K562 (cell line): ENCODE data around the gene SYCN. TPM values are rescaled to one million over a fixed set of nuclear protein-coding genes. Genes with fewer than 3 reads are reported as not detected.
A peak's percentile ranks its signal among the peaks of the same experiment; 100 is the strongest.

Experiments
- EP400 ChIP-seq: fragments of 450-650 bp; IDR thresholded peaks from 2 replicates; pipeline ENCODE4 v1.6.1; 2017; ENCODE audit warnings: antibody characterized with exemption, mild to moderate bottlenecking, moderate library complexity
- KLF1 ChIP-seq: fragments of 450-650 bp; IDR thresholded peaks from 2 replicates; pipeline ENCODE4 v1.6.1; 2016; ENCODE audit warnings: missing genetic modification characterization, missing compliant biosample characterization
- MED1 ChIP-seq: sonication (generic); formaldehyde crosslinking; IDR thresholded peaks from 2 replicates; pipeline ENCODE4 v1.8.1; 2023; ENCODE audit warnings: missing genetic modification reagents, borderline replicate concordance
- MIER1 ChIP-seq: fragments of 450-650 bp; IDR thresholded peaks from 2 replicates; pipeline ENCODE4 v1.6.1; 2016; ENCODE audit warnings: antibody characterized with exemption, mild to moderate bottlenecking, low read depth
- NELFE ChIP-seq: IDR thresholded peaks from 2 replicates; pipeline ENCODE4 v1.6.1; 2011; ENCODE audit warnings: mild to moderate bottlenecking; ENCODE audit not compliant: insufficient read depth, insufficient read length
- PHTF2 ChIP-seq: fragments of 250-450 bp; sonication (Bioruptor Pico); IDR thresholded peaks from 2 replicates; pipeline ENCODE4 v1.5.0; 2021; ENCODE audit warnings: mild to moderate bottlenecking
- POLR2AphosphoS5 ChIP-seq: IDR thresholded peaks from 2 replicates; pipeline ENCODE4 v1.6.1; 2011; ENCODE audit warnings: mild to moderate bottlenecking, low read depth, low read length, moderate library complexity; ENCODE audit not compliant: control insufficient read depth, insufficient read depth
- SMARCA5 ChIP-seq: fragments of 450-650 bp; IDR thresholded peaks from 2 replicates; pipeline ENCODE4 v1.6.1; 2016
- SNIP1 ChIP-seq: fragments of 450-650 bp; IDR thresholded peaks from 2 replicates; pipeline ENCODE4 v1.7.1; 2017; ENCODE audit warnings: low read depth, mild to moderate bottlenecking
- TEAD4 ChIP-seq, 2 experiments: sonication (generic) in 1 of 2; formaldehyde crosslinking in 1 of 2; IDR thresholded peaks; 2 replicates each; pipeline versions ENCODE4 v1.6.1 to v1.8.0; 2012 to 2022; ENCODE audit warnings: borderline replicate concordance in 1 of 2, inconsistent platforms in 1 of 2, low read length in 1 of 2, mild to moderate bottlenecking in 1 of 2, missing genetic modification reagents in 1 of 2
- THRAP3 ChIP-seq: fragments of 450-650 bp; IDR thresholded peaks from 2 replicates; pipeline ENCODE4 v1.6.1; 2016; ENCODE audit warnings: mild to moderate bottlenecking, inconsistent platforms, borderline replicate concordance
- TRIM24 ChIP-seq, 2 experiments: fragments of 450-650 bp; IDR thresholded peaks; 2 replicates each; pipeline ENCODE4 v1.6.1; 2016
- YY1 ChIP-seq, 3 experiments: IDR thresholded peaks; 2 replicates each; pipeline ENCODE4 v1.6.1; 2011; ENCODE audit warnings: low read length in 2 of 3, mild to moderate bottlenecking in 2 of 3, moderate library complexity in 2 of 3, borderline replicate concordance in 1 of 3, control low read depth in 1 of 3, low read depth in 1 of 3; ENCODE audit not compliant: insufficient read depth in 3 of 3, insufficient replicate concordance in 2 of 3, control insufficient read depth in 1 of 3, insufficient read length in 1 of 3; ENCODE audit errors: extremely low read depth in 1 of 3
- ZBTB7A ChIP-seq: IDR thresholded peaks from 2 replicates; pipeline ENCODE4 v1.6.1; 2011; ENCODE audit warnings: low read depth, mild to moderate bottlenecking, low read length, moderate library complexity, borderline replicate concordance; ENCODE audit not compliant: control insufficient read depth
- ZFPM2 ChIP-seq: fragments of 250-450 bp; sonication (Bioruptor Pico); IDR thresholded peaks from 2 replicates; pipeline ENCODE4 v1.5.1; 2022; ENCODE audit warnings: mild to moderate bottlenecking
- ZNF431 ChIP-seq: sonication (generic); formaldehyde crosslinking; IDR thresholded peaks from 2 replicates; pipeline ENCODE4 v1.8.0; 2022; ENCODE audit warnings: mild to moderate bottlenecking, missing genetic modification reagents
- ZNF584 ChIP-seq: fragments of 200-800 bp; sonication (Bioruptor generic); IDR thresholded peaks from 2 replicates; pipeline ENCODE4 v1.6.1; 2016; ENCODE audit warnings: low read depth, mild to moderate bottlenecking, missing genetic modification characterization, missing compliant biosample characterization
- polyA plus RNA-seq, 8 experiments: library from polyadenylated mRNA; depleted of rRNA in 4 of 8; stranded (reverse) in 5 of 8; unstranded in 3 of 8; fragments of >200 nt; fragmentation: Nextera tagmentation in 2 of 8; fragmentation: Illumina TruSeq in 1 of 8; extraction: Ambion mirVana in 2 of 8; extraction: Trizol in 1 of 8; gene quantifications; 2 replicates each; pipeline versions ENCODE4 v1.2.1 to v1.2.3, GENCODE V29; 2011 to 2014; ENCODE audit warnings: inconsistent platforms in 1 of 8, missing spikeins in 1 of 8
- total RNA-seq, 7 experiments: library from RNA; depleted of rRNA in 6 of 7; stranded (reverse); fragments of >200 nt in 6 of 7; fragmentation: Illumina TruSeq in 2 of 7; extraction: Trizol in 2 of 7; gene quantifications; 2 replicates each; pipeline versions ENCODE4 v1.2.1 to v1.2.3, GENCODE V29; 2011 to 2021; ENCODE audit warnings: low replicate concordance in 1 of 7
- TF ChIP-seq, protein P1 (sequence below), 2 experiments: fragments of 450-650 bp; conservative IDR thresholded peaks; 2 replicates each; pipeline ENCODE4 v1.6.1; 2017; ENCODE audit warnings: mild to moderate bottlenecking in 2 of 2, moderate library complexity in 2 of 2
- TF ChIP-seq, protein P2 (sequence below): fragments of 200-800 bp; sonication (Bioruptor generic); IDR thresholded peaks from 2 replicates; pipeline ENCODE4 v1.6.1; 2017; ENCODE audit warnings: missing genetic modification characterization, missing compliant biosample characterization
- TF ChIP-seq, protein P3 (sequence below): IDR thresholded peaks from 2 replicates; pipeline ENCODE4 v1.6.1; 2011; ENCODE audit warnings: borderline replicate concordance, low read depth, mild to moderate bottlenecking, moderate library complexity, low read length; ENCODE audit not compliant: insufficient read depth, poor library complexity, severe bottlenecking

SYCN gene
- total and polyA plus RNA-seq, 9 of the 15 experiments (the other 6 are each of a cell fraction or from before 2014, with no cell fraction given) = not detected

DNA sequence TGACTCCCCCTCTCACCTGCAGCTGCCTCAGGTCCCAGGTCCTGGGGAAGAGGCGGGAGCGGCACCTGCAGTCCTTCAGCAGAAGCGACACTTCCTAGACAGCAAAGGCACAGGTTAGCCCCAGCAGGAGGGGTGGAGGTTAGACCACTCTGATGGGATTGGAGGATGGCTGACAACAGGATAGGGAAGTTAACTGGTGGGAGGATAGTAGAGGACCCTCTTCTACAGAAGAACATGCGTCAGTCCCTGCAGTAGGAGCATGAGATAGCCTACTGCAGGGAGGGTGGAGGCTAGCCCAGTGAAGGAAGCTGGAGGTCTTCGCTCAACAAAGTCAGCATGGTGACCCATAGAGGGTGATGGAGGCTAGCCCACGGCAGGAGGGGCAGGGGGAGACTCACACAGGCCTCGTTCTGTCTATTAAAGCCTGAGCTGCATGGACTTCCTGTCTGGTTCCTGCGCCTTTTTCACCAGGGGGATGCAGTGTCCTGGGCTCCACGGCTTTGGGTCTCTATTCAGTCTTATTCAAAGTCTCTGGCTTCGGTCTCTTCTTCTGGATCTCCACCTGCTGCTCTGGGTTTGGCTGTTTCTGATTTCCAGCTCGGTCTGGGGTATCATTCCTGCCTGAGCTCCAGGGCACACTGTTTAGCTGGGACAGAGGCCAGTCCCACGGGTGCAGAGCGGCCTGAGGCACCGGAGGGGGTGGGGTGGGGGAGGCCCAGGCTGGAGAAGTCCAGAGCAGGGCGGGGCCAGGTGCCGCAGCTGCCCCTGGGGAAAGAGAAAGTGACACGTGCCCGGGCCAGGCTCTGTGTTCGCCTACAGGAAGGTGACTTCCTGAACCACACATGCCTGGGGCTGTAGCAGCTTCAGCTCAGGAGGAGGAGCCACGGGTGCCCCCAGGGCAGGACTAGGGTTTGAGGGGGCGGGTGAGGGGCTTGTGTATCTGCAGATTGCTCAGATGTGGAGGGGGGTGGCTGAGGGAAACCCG lies 33.4 kb upstream of the SYCN start (continued):
- no peak for TF ChIP-seq ZBTB7A
- TF ChIP-seq TEAD4 (IDR thresholded peaks at IDR 0.05; ENCODE audit: low read length) = no peak
- TF ChIP-seq TEAD4 (CRISPR knock-in tag; IDR thresholded peaks at IDR 0.05; ENCODE audit: borderline replicate concordance) = no peak
- TF ChIP-seq, protein P1, sequence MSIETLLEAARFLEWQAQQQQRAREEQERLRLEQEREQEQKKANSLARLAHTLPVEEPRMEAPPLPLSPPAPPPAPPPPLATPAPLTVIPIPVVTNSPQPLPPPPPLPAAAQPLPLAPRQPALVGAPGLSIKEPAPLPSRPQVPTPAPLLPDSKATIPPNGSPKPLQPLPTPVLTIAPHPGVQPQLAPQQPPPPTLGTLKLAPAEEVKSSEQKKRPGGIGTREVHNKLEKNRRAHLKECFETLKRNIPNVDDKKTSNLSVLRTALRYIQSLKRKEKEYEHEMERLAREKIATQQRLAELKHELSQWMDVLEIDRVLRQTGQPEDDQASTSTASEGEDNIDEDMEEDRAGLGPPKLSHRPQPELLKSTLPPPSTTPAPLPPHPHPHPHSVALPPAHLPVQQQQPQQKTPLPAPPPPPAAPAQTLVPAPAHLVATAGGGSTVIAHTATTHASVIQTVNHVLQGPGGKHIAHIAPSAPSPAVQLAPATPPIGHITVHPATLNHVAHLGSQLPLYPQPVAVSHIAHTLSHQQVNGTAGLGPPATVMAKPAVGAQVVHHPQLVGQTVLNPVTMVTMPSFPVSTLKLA (conservative IDR thresholded peaks at IDR 0.05) = 0 out of 4 replicates have a peak, but pooled peaks of 1 of the 2 experiments have one; percentile 24
- TF ChIP-seq, protein P2, sequence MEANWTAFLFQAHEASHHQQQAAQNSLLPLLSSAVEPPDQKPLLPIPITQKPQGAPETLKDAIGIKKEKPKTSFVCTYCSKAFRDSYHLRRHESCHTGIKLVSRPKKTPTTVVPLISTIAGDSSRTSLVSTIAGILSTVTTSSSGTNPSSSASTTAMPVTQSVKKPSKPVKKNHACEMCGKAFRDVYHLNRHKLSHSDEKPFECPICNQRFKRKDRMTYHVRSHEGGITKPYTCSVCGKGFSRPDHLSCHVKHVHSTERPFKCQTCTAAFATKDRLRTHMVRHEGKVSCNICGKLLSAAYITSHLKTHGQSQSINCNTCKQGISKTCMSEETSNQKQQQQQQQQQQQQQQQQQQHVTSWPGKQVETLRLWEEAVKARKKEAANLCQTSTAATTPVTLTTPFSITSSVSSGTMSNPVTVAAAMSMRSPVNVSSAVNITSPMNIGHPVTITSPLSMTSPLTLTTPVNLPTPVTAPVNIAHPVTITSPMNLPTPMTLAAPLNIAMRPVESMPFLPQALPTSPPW (CRISPR knock-in tag) = peak; percentile 39; the same call in 1 of the 2 replicates
- TF ChIP-seq POLR2AphosphoS5 = no peak
- TF ChIP-seq ZNF431 (CRISPR knock-in tag) = no peak
- no peak for TF ChIP-seq MIER1
- TF ChIP-seq SMARCA5 = no peak
- no peak for TF ChIP-seq SNIP1
- TF ChIP-seq MED1 (CRISPR knock-in tag) = no peak
- no peak for TF ChIP-seq NELFE
- TF ChIP-seq ZNF584 = no peak
- TF ChIP-seq EP400 = no peak
- TF ChIP-seq, protein P3, sequence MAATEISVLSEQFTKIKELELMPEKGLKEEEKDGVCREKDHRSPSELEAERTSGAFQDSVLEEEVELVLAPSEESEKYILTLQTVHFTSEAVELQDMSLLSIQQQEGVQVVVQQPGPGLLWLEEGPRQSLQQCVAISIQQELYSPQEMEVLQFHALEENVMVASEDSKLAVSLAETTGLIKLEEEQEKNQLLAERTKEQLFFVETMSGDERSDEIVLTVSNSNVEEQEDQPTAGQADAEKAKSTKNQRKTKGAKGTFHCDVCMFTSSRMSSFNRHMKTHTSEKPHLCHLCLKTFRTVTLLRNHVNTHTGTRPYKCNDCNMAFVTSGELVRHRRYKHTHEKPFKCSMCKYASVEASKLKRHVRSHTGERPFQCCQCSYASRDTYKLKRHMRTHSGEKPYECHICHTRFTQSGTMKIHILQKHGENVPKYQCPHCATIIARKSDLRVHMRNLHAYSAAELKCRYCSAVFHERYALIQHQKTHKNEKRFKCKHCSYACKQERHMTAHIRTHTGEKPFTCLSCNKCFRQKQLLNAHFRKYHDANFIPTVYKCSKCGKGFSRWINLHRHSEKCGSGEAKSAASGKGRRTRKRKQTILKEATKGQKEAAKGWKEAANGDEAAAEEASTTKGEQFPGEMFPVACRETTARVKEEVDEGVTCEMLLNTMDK = no peak
- no peak for TF ChIP-seq PHTF2 (CRISPR knock-in tag)
- TF ChIP-seq KLF1 (tag) = no peak
- TF ChIP-seq TRIM24 (IDR thresholded peaks at IDR 0.05) = peak in 1 of 2 experiments; percentile 77; a peak in 2 of 4 replicates
- TF ChIP-seq ZFPM2 (CRISPR knock-in tag) = no peak
- TF ChIP-seq YY1 (IDR thresholded peaks at IDR 0.05; ENCODE audit: borderline replicate concordance in 1 of 3, control insufficient read depth in 1 of 3, extremely low read depth in 1 of 3, insufficient read depth in 3 of 3, insufficient read length in 1 of 3, insufficient replicate concordance in 2 of 3, low read depth in 1 of 3, low read length in 2 of 3) = no peak
- no peak for TF ChIP-seq THRAP3
- TF ChIP-seq, all 486 proteins: peak for 15
